Superior temporal gyrus (tissue), 1 donor: Measurements from ENCODE around the gene ILK.
A peak's percentile ranks its signal among the peaks of the same experiment; 100 is the strongest.

ENCODE experiments used
- DNase-seq: peaks from one replicate; pipeline ENCODE4 v3.0.0-alpha.2; 2016; ENCODE audit errors: extremely low spot score

ILK gene

DNA sequence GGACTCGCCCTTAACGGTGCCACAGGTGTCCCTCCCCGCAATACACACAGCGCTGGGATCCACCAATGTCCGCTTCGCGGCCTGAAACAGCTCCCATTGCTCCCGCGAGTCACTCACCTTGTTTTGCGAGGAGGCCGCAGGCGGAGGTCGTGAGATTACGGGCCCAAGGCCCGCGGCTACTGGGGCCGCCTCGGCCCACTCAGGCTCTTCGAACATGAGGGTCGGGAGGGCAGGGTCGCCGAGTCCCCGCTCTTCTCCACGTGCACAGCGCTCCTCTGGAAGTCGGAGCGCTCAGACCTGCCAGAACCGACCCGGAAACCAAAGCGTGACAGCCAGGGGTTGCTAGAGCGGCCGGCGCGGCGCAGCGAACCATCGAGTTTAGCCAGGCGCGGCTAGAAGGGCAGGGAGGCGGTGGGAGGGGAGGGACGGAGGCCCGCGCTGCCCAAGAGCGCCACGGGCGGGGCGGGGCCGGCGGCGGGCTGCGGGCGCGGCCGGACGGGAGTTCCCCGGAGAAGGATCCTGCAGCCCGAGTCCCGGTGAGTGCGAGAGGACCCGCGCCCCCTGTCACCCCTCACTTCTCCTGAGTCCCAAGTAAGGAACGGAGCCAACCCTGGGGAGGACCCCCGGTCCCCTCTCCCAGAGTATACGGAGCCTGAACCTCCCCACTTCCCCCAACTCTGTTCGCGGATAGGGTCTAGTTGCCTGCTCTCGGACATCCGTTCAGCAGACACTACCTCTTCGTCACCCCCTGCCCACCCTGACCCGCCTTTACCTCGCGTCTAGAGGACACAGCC lies at the start of gene ILK, which contains the start of gene RRP8:
Gene ILK, plus strand, starts transcription at position 488 of the 794 bp plus-strand sequence. CDS start 498 bp downstream, outside the sequence.
Gene RRP8, minus strand, starts transcription at position 330 of the 794 bp plus-strand sequence. Its CDS starts 114 bp downstream, at position 216.
- peak; percentile 90 for DNase-seq

DNA sequence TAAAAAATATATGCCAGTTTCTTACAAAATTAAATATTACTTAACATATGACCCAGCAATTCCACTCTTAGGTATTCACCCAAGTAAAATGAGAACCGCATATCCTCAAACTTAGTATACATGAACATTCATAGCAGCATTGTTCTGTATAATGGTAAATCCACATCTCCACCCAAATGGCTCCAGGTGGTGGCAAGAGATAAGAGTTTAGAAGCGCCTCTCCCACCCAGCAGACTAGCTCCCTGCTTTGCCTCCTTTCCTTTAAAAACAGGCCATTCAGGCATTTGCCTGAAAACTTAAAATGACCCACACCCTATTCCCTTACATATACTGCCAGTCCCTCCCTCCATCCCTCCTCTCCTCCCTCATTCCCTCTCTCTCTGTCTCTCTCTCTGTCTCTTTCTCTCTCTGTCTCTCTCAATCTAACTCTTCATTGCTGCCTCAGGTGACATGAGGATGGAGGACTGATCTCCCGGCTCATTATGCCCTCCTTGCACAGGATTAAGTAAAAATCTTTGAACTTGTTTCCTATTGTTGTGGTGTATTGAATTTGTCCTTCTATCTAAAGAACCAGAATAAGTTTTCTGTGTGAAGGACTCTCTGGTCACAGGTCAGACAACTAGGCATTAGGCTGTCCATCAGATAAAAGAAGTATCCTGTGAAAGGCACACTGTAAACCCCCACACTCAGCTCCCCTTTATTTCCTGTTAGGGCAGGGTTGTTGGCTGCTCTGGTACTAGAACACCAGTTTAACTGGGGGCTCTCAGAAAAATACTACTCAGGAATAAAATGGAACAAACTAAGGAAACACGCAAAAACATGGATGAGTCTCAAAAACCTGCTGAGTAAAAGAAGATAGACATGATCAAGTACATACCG lies 48.5 kb upstream of the ILK start:
- DNase-seq, result no peak

GRCh38 chr11:6556139-6556949 lies 47.2 kb upstream of the ILK start:
- no peak for DNase-seq

GRCh38 chr11:6557063-6557462 lies 46.5 kb upstream of the ILK start:
- DNase-seq, result no peak

DNA sequence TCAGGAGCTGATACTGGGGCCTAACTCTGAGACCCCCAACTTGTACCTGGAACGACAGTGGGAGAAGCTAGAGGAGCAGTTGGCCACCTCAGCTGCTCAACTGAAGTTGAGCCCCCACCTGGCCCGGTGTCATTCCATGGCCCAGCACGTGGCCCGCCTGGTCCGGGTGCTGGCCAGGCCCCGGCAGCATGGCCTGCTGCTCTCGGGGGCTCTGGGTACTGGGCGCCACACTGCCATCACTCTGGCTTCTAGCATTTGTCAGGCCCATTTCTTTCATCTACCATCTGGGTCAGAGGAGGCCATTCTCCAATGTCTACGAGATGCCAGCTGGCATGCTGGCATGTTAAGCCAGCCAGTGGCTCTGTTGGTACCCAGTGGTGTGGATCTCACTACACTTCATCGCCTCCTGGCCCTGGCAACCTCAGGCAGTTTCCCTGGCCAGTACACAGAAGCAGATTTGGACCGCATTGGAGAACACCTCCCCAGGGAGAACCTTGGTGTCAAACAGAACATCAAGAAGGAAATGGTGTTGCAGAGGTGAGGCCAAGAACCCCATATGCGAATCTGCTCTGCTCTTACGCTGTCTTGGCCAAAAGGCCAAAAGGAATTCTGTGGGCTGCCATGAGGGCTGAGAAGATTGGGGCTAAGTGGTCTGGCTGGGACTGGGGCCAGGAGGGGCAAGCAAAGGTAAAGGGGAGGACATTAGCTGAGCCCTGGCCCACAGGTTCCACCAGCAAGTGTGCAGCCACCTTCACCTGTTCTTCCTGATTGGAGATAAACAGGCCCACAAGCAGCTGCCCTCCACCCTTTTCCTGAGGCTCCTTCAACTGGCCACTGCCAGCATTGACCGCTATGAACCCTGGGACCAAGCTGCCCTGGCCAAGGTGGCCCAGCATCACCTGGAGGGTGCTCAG lies 45.6 kb upstream of the ILK start:
- no peak for DNase-seq

DNA sequence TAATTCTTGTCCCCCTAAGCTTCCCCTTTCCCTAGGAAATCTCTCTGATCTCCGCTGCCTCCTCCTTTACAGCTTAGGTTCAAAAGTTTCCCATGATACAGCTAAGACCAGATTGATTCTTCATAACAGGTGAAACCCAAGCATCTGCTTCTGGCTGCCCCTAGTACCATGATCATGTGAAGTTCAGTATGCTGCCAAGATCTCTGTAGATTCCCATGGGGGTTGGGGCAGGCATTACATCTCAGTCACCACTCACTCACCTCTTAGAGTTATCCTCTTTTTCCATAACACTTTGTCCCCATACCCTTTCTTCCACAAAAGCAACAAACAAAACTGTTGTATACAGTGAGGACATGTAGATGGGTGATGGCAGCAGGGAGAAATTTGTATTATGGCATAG lies 44.2 kb upstream of the ILK start:
- DNase-seq, result no peak

DNA sequence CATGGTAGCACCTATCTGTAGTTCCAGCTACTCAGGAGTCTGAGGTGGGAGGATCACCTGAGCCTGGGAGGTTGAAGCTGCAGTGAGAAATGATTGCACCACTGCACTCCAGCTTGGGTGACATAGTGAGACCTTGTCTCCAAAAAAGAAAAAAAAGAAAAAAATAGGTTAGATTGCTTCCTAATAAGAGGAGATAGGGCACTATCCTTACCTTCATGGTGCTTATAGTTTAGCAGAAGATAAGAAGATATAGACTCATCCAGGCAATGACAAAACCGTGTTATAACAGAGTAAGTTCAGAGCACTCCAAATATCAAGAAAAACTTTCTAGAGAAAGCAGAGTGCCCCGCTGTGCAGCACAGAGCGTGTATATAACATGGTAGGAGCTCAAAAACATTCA lies 42.3 kb upstream of the ILK start:
- DNase-seq, result no peak

- DNase-seq, result no peak
Measured at GRCh38 chr11:6563121-6563619, 40.4 kb upstream of the ILK start.

- no peak for DNase-seq
Measured at GRCh38 chr11:6563667-6564066, 39.9 kb upstream of the ILK start.

DNA sequence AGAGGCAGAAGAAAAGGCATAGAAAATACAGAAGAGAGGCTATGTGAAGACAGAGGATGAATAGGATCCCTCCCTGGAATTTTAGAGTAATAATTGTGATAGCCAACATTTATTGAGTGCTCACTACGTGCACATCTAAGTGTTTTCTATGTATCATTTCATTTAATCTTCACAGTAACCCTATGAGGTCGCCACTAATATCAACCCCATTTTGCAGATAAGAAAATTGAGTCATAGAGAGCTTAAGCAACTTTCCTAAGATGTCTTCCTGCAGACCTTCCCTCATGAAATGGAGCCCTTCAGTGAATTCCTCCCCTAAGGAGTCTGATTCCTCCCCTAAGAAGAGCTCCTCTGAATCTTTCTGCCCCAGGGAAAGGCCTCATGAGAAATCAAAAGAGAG lies 38.2 kb upstream of the ILK start:
- no peak for DNase-seq

DNA sequence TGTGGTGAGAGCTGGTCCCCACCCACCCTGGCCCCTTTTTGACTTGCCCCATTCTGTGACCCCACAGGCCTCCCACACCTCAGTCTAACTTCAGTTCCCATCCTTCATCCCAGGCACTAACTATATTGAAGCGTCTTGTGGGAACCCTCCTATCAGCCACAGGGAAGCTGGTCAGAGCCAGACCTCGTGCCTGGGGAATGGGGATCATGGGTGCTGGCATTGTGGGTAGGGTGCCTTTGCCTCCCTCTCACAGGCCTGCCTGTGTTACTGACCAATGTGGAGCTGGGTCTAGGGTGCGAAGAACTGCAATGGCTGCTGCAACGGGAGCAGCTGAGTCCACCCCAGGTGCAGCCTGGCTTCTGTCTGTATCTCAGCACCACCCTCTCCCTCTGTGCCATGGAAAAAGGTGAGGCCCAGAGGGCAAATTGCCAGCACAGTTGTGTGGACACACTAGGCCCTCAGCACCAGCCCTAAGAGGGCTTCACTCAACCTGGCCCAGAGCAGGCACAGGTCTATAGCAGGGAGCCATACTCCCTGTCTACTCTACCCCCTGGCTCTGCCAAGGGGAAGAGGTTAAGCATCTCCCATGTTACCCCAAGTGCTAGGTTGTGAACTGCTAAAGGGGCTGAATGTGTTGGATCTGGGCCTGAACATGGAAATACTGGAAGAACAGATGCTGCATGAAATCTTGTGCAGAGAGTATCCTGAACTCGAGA lies 37.4 kb upstream of the ILK start:
- no peak for DNase-seq

DNA sequence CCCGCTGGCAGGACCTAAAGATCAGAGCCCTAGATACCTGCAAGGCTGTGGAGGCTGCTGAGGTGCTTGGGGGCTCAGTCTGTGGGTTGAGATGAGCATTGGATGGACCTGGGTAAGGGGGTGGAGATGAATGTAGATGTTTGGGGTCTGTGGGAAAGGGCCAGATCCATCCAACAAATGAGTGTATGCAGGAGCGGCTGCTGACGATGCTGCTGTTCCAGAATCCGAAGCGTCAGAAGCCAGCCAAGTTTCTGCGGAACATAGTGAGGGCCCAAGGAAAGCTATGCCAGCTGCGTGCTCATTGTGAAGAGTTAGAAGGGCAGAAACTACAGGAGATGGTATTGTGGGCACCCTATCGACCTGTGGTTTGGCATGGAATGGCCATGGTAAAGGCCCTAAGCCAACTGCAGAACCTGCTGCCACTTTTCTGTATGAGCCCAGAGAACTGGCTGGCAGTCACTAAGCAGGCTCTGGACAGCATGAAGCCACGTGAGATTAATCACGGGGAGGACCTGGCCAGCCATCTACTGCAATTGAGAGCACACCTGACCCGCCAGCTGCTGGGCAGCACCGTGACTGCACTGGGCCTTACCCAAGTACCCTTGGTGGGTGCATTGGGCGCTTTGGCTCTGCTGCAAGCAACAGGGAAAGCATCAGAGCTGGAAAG lies 36.7 kb upstream of the ILK start:
- DNase-seq, result no peak

- no peak for DNase-seq
Measured at GRCh38 chr11:6567371-6567745, 36.2 kb upstream of the ILK start.

DNA sequence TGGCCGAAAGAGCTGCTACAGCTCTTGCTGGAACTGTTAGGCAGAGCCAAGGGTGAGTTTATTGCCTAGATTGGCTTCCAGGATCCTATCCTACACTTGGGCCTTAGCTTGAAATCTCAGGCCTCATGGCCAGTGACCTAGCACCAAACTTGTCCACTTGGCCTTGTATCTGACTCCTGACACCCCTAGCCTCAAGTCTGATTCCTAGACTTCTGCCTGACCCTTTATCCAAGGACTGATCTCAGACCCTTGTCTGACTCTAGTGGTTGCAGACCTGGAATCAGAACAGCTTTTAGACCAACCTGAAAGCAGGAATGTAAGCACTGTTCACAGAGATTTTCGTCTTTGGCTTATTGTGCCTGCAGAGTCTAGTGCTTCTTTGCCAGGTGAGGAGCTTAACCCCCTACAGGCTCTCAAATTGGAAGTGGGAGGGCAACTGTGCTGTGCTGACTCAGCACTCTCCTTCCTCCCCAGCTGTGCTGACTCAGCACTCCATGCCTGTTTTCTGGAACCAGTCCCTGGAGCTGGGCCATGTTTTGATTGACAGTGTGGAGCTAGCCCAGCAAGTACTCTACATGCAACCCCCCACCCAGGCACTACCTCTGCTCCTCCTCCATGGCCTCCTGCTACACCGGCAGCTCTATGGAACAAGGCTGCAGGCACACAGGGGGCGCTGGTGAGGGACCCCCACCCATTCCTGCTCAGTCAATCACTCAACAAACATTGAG lies 35.2 kb upstream of the ILK start:
- peak; percentile 42 for DNase-seq

DNA sequence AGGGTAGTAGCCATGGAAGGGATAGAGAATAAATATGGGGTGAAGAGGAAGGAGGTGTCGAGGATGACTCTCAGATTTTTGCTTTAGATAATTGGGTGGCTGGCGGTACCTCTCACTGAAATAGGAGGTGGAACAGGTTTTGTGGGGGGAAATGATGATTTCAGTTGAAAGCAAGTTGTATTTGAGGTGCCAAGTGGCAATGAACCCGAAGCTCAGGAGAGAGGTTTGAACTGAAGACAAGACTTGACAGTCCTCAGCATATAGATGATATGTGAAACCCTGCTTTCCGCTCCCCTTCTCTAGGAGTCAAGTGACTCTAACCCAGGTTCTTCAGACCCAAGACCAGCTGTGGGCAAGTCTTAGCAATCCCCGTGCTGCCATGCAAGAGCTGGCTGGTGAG lies 33.9 kb upstream of the ILK start:
- DNase-seq, result no peak

- no peak for DNase-seq
Measured at GRCh38 chr11:6570691-6571427, 32.7 kb upstream of the ILK start.

GRCh38 chr11:6571434-6572008 lies 32.1 kb upstream of the ILK start:
- no peak for DNase-seq

DNA sequence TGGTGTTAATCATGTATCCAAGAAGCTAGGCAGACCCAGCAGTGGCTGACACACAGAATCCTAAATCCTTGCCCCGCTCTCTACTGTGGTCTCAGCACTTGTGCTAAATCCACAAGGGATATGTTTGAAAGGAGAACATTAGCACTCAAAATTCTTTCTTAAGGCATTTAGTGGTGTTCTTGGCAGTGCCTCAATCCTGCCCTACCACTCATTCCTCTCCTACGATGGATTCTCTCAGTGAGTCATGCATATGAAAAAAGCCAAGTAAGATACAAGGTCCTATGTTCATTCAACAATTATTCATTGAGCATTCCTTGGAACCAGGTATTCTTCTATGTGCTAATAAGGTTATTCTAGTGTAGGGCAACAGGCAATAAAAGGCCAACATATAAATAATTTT lies 31.4 kb upstream of the ILK start:
- DNase-seq, result peak; percentile 55
